ENCODE results near the gene MEI4.
"Not testable (repeated sequence)": the region's sequence is repeated elsewhere in the genome, so short reads cannot be mapped to it uniquely, and the experiment has no call there.

The MEI4 gene

GRCh38 chr6:77686931-77687330 is 34.1 kb downstream of the MEI4 start:
- DNase-seq: no peak

- DNase-seq: no peak
Observed at GRCh38 chr6:77688649-77689048, 35.8 kb downstream of the MEI4 start.

GRCh38 chr6:77700095-77700494 is 47.3 kb downstream of the MEI4 start:
- not testable (repeated sequence) for DNase-seq

GRCh38 chr6:77707603-77708002 is 54.8 kb downstream of the MEI4 start:
- DNase-seq: no peak

- DNase-seq: no peak
Observed at GRCh38 chr6:77715588-77715987, 62.7 kb downstream of the MEI4 start.

- DNase-seq: no peak
Observed at GRCh38 chr6:77716311-77716710, 63.5 kb downstream of the MEI4 start.

- DNase-seq: not testable (repeated sequence)
Observed at GRCh38 chr6:77736010-77736409, 83.2 kb downstream of the MEI4 start.

GRCh38 chr6:77740380-77740779 is 87.5 kb downstream of the MEI4 start:
- DNase-seq: no peak

GRCh38 chr6:77752156-77752555 is 99.3 kb downstream of the MEI4 start:
- DNase-seq: not testable (repeated sequence)

- no peak for DNase-seq
Observed at GRCh38 chr6:77762386-77762785, 109.5 kb downstream of the MEI4 start.

- DNase-seq: no peak
Observed at GRCh38 chr6:77763124-77763523, 110.3 kb downstream of the MEI4 start.

- DNase-seq: no peak
Observed at GRCh38 chr6:77764364-77764763, 111.5 kb downstream of the MEI4 start.

GRCh38 chr6:77773157-77773822 is 120.5 kb downstream of the MEI4 start:
- no peak for DNase-seq

GRCh38 chr6:77774457-77774856 is 121.6 kb downstream of the MEI4 start:
- no peak for DNase-seq

- DNase-seq: no peak
Observed at GRCh38 chr6:77776441-77776840, 123.6 kb downstream of the MEI4 start.

GRCh38 chr6:77778527-77778926 is 125.7 kb downstream of the MEI4 start:
- no peak for DNase-seq

- no peak for DNase-seq
Observed at GRCh38 chr6:77786935-77787629, 134.2 kb downstream of the MEI4 start.

GRCh38 chr6:77796824-77797809 is 144.3 kb downstream of the MEI4 start:
- DNase-seq: no peak

GRCh38 chr6:77812304-77812703 is 159.5 kb downstream of the MEI4 start:
- DNase-seq: no peak

GRCh38 chr6:77813090-77813489 is 160.3 kb downstream of the MEI4 start:
- DNase-seq: no peak

GRCh38 chr6:77814119-77814518 is 161.3 kb downstream of the MEI4 start:
- DNase-seq: no peak

- no peak for DNase-seq
Observed at GRCh38 chr6:77815531-77815930, 162.7 kb downstream of the MEI4 start.

GRCh38 chr6:77816766-77817270 is 164.0 kb downstream of the MEI4 start:
- DNase-seq: no peak
